SK-N-MC (cell line): ENCODE results near the gene PCGF3.
"Not testable (repeated sequence)": the region's sequence is repeated elsewhere in the genome, so short reads cannot be mapped to it uniquely, and the experiment has no call there.

Experiments
- DNase-seq: peaks from one replicate; pipeline ENCODE4 v3.0.0-alpha.2; 2011; ENCODE audit warnings: low read depth, low spot score
- H3K27ac ChIP-seq: fragments of 200-600 bp; sonication (generic); 2 replicates; pipeline ENCODE4 v1.5.1; 2016; ENCODE audit warnings: mixed run types
- H3K36me3 ChIP-seq: fragments of 200-600 bp; sonication (generic); 2 replicates; pipeline ENCODE4 v1.6.1; 2017; ENCODE audit warnings: antibody characterized with exemption, low read length, mixed read lengths; ENCODE audit not compliant: insufficient read depth
- H3K4me3 ChIP-seq: fragments of 200-600 bp; sonication (generic); 2 replicates; pipeline ENCODE4 v1.5.1; 2016
- H3K9ac ChIP-seq: fragments of 200-600 bp; sonication (generic); 2 replicates; pipeline ENCODE4 v1.8.0; 2017; ENCODE audit warnings: mixed run types, mixed read lengths; ENCODE audit not compliant: insufficient read length
- H3K9me3 ChIP-seq: fragments of 200-600 bp; sonication (generic); 2 replicates; pipeline ENCODE4 v1.6.1; 2017; ENCODE audit warnings: low read depth, mild to moderate bottlenecking, antibody characterized with exemption, low read length, moderate library complexity, mixed read lengths
- EZH2 ChIP-seq: fragments of 200-600 bp; sonication (generic); IDR thresholded peaks from one replicate; pipeline ENCODE4 v1.6.1; 2017; ENCODE audit warnings: antibody characterized with exemption
- FOXP2 ChIP-seq: optimal IDR thresholded peaks from 2 replicates; pipeline ENCODE3; 2011; ENCODE audit warnings: mild to moderate bottlenecking, moderate library complexity; ENCODE audit not compliant: insufficient read depth; ENCODE audit errors: extremely low read length, control extremely low read depth
- POLR2AphosphoS5 ChIP-seq: IDR thresholded peaks from 2 replicates; pipeline ENCODE4 v1.6.1; 2012; ENCODE audit warnings: mild to moderate bottlenecking, low read depth, low read length, borderline replicate concordance

Gene PCGF3

DNA sequence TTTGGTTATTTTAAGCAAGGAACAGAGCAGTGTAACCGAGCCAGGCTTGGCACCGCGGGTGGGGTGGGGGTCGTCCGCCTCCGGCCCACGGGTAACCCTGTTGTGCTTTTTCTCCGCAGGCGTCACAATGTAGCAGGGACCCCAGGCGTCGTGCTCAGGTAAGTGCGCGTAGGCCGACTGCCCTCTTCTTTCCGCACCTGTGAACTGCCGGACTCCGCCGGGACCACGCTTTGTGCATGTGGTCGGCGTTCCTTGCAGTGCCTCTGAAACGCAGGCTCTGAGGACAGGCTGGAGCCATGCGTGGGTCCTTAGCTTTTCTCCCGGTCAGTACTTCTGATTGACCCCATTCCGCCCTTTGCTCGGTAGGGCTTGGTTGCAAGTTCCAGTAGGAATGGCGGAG, 24.9 kb downstream of the PCGF3 start:
- no peaks in the 10 kb centered on the region for H3K9me3 ChIP-seq
- H3K36me3 ChIP-seq = peaks cover 48% of the 10 kb centered on the region
- H3K27ac ChIP-seq = no peak overlapping the region
- no peak overlapping the region for H3K4me3 ChIP-seq
- no peak for TF ChIP-seq EZH2
- TF ChIP-seq POLR2AphosphoS5 = no peak
- no peak for TF ChIP-seq FOXP2
- H3K9ac ChIP-seq = no peak overlapping the region
- no peak for DNase-seq

GRCh38 chr4:730946-731904, 25.6 kb downstream of the PCGF3 start:
- H3K4me3 ChIP-seq, H3K27ac ChIP-seq, H3K9me3 ChIP-seq, DNase-seq, H3K9ac ChIP-seq: not testable (repeated sequence)
- peaks cover 53% of the 10 kb centered on the region for H3K36me3 ChIP-seq

DNA sequence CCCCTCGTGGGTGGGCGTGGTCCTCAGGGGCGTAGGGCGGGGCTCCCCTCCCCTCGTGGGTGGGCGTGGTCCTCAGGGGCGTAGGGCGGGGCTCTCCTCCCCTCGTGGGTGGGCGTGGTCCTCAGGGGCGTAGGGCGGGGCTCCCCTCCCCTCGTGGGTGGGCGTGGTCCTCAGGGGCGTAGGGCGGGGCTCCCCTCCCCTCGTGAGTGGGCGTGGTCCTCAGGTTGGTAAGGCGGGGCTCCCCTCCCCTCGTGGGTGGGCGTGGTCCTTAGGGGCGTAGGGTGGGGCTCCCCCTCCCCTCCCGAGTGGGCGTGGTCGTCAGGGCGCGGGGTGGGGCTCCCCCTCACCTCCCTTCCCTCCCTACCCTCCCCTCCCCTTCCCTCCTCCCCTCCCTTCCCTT, 26.3 kb downstream of the PCGF3 start:
- peaks cover 55% of the 10 kb centered on the region for H3K36me3 ChIP-seq
- DNase-seq, H3K9ac ChIP-seq, H3K27ac ChIP-seq, H3K9me3 ChIP-seq, H3K4me3 ChIP-seq: not testable (repeated sequence)

DNA sequence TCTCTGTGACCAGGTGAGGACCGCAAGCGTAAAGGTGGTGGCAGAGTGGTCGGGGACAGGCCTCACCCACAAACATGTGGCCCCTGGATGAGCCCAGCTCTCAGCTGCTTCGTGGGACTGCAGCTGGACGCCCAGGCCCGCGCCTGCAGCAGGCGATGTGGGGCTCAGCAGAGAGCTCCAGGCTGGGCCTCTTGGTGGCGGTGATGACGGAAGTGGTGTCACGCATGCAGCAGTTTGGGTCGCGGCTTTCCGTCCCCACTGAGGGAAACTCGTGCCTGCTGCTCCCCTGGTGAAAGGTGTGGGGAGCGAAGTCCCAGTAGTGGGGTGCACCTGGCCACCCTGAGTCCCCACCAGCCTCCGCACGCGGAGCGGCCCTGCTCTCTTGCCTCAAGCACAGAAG, 26.9 kb downstream of the PCGF3 start:
- H3K36me3 ChIP-seq = peaks cover 61% of the 10 kb centered on the region
- no peak for DNase-seq
- H3K27ac ChIP-seq = no peak overlapping the region
- TF ChIP-seq EZH2 (no peak), POLR2AphosphoS5 (no peak), FOXP2 (no peak)
- H3K9ac ChIP-seq = no peak overlapping the region
- H3K4me3 ChIP-seq = no peak overlapping the region
- no peaks in the 10 kb centered on the region for H3K9me3 ChIP-seq

DNA sequence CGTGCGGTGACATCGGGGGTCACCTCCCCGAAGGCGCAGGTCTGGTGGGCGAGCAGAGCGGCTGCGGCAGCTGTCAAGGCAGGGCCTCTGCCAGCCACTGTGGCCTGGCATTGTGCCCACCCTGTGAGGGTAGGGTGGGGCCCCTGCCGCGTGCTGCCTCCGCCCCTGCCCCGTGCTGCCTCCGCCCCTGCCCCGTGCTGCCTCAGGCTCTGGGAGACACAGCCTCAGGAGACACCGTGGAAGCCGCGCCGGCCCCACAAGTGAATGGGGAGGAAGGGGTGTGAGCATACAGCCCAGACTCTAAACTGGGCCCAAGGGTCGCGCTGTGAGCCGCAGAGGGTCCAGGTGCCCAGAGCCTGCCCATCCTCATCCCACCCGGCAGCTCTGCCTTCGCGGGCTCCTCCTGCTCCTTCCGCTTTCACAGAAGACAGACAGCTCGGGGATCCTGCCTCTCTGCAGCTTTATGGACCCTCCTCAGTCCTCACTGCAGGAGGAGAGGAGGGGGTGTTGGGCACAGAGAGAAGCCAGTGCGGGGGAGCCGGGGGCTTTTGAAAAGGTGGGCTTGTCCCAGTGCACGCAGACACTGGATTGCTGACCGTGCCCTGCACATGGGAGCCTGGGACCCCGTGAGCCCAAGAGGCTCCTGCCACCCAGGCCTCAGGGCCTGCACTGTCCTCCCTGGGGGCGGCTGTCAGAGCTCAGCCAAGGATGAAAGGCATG, 27.4 kb downstream of the PCGF3 start:
- no peak overlapping the region for H3K4me3 ChIP-seq
- no peak for DNase-seq
- H3K36me3 ChIP-seq = peaks cover 67% of the 10 kb centered on the region
- no peaks in the 10 kb centered on the region for H3K9me3 ChIP-seq
- no peak overlapping the region for H3K27ac ChIP-seq
- no peak for TF ChIP-seq POLR2AphosphoS5
- peak; percentile 32 for TF ChIP-seq FOXP2
- no peak overlapping the region for H3K9ac ChIP-seq

DNA sequence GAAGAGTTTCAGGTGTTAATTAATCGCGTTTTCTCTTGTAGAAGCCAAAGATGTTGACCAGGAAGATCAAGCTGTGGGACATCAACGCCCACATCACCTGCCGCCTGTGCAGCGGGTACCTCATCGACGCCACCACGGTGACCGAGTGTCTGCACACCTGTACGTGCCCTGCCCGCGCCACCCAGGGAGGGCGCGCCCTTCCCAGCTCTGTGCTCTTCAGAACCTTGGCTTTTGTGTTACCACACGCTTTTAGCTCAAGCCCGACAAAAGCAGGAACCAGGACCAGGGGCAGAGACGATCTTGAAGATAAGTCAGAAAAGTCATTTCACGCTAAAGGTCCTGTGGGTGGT, 28.0 kb downstream of the PCGF3 start:
- no peak overlapping the region for H3K27ac ChIP-seq
- no peak overlapping the region for H3K4me3 ChIP-seq
- no peak overlapping the region for H3K9ac ChIP-seq
- H3K36me3 ChIP-seq = peaks cover 68% of the 10 kb centered on the region
- TF ChIP-seq POLR2AphosphoS5 = no peak
- no peak for TF ChIP-seq FOXP2
- no peak for TF ChIP-seq EZH2
- no peaks in the 10 kb centered on the region for H3K9me3 ChIP-seq
- no peak for DNase-seq

- peaks cover 72% of the 10 kb centered on the region for H3K36me3 ChIP-seq
- no peak overlapping the region for H3K4me3 ChIP-seq
Measured at GRCh38 chr4:734075-734474, 28.4 kb downstream of the PCGF3 start.

GRCh38 chr4:734951-735350, 29.3 kb downstream of the PCGF3 start:
- H3K36me3 ChIP-seq = peaks cover 80% of the 10 kb centered on the region

More at GRCh38 chr4:734075-734474, 28.4 kb downstream of the PCGF3 start:
- no peak for DNase-seq
- no peak overlapping the region for H3K27ac ChIP-seq
- no peaks in the 10 kb centered on the region for H3K9me3 ChIP-seq
- no peak overlapping the region for H3K9ac ChIP-seq
- no peak for TF ChIP-seq EZH2
- no peak for TF ChIP-seq FOXP2
- TF ChIP-seq POLR2AphosphoS5 = no peak

GRCh38 chr4:735583-735982, 30.0 kb downstream of the PCGF3 start:
- Histone ChIP-seq H3K36me3 (peaks cover 80% of the 10 kb centered on the region), H3K4me3 (no peak overlapping the region)

More at GRCh38 chr4:734951-735350, 29.3 kb downstream of the PCGF3 start:
- H3K4me3 ChIP-seq = no peak overlapping the region
- H3K9ac ChIP-seq = no peak overlapping the region
- no peaks in the 10 kb centered on the region for H3K9me3 ChIP-seq
- H3K27ac ChIP-seq = no peak overlapping the region
- TF ChIP-seq FOXP2 (no peak), EZH2 (no peak), POLR2AphosphoS5 (no peak)
- DNase-seq = no peak

DNA sequence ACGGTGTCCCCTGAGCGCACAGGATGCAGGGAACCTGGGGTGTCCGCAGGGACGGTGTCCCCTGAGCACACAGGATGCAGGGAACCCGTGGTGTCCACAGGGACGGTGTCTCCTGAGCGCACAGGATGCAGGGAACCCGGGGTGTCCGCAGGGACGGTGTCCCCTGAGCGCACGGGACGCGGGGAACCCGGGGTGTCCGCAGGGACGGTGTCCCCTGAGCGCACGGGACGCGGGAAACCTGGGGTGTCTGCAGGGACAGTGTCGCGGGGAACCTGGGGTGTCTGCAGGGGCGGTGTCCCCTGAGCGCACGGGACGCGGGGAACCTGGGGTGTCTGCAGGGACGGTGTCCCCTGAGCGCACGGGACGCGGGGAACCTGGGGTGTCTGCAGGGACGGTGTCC, 30.9 kb downstream of the PCGF3 start:
- peaks cover 73% of the 10 kb centered on the region for H3K36me3 ChIP-seq
- not testable (repeated sequence) for H3K9me3 ChIP-seq, H3K9ac ChIP-seq, H3K4me3 ChIP-seq, H3K27ac ChIP-seq, DNase-seq

More at GRCh38 chr4:735583-735982, 30.0 kb downstream of the PCGF3 start:
- H3K9me3 ChIP-seq = no peaks in the 10 kb centered on the region
- TF ChIP-seq EZH2 (no peak), POLR2AphosphoS5 (no peak), FOXP2 (no peak)
- H3K9ac ChIP-seq = no peak overlapping the region
- H3K27ac ChIP-seq = no peak overlapping the region
- no peak for DNase-seq
